Measurements from ENCODE around the gene ABR. TPM values are rescaled to one million over a fixed set of nuclear protein-coding genes. Genes with fewer than 3 reads are reported as not detected.

The ABR gene
- total and polyA plus RNA-seq, 2 of the 8 experiments (the other 6 are each of a cell fraction or from before 2014, with no cell fraction given), result 44.8 to 47.2 TPM

- TF ChIP-seq, protein P1, sequence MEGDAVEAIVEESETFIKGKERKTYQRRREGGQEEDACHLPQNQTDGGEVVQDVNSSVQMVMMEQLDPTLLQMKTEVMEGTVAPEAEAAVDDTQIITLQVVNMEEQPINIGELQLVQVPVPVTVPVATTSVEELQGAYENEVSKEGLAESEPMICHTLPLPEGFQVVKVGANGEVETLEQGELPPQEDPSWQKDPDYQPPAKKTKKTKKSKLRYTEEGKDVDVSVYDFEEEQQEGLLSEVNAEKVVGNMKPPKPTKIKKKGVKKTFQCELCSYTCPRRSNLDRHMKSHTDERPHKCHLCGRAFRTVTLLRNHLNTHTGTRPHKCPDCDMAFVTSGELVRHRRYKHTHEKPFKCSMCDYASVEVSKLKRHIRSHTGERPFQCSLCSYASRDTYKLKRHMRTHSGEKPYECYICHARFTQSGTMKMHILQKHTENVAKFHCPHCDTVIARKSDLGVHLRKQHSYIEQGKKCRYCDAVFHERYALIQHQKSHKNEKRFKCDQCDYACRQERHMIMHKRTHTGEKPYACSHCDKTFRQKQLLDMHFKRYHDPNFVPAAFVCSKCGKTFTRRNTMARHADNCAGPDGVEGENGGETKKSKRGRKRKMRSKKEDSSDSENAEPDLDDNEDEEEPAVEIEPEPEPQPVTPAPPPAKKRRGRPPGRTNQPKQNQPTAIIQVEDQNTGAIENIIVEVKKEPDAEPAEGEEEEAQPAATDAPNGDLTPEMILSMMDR (IDR thresholded peaks at IDR 0.05; ENCODE audit: control extremely low read depth in 1 of 3, insufficient read depth in 1 of 3, low read depth in 1 of 3, low read length in 3 of 3), result no peak
- TF ChIP-seq ATF3 (IDR thresholded peaks at IDR 0.05; ENCODE audit: insufficient read depth, low read depth, low read length), result no peak
- no peak for TF ChIP-seq GTF2F1 (IDR thresholded peaks at IDR 0.05; ENCODE audit: borderline replicate concordance, low read depth, low read length)
Observed at GRCh38 chr17:1120596-1121441, 59.0 kb downstream of the ABR start (continued).
